Measurements from ENCODE around the gene PRKD3.

The PRKD3 gene

GRCh38 chr2:37343537-37344434, 19.2 kb upstream of the PRKD3 start:
- no peak for DNase-seq (ENCODE audit: low spot score)

- no peak for DNase-seq (ENCODE audit: low spot score)
Observed at GRCh38 chr2:37342591-37343220, 18.1 kb upstream of the PRKD3 start.

- DNase-seq (ENCODE audit: low spot score): no peak
Observed at GRCh38 chr2:37340637-37341036, 16.0 kb upstream of the PRKD3 start.

GRCh38 chr2:37338933-37339332, 14.3 kb upstream of the PRKD3 start:
- DNase-seq (ENCODE audit: low spot score): no peak

- no peak for DNase-seq (ENCODE audit: low spot score)
Observed at GRCh38 chr2:37337620-37338280, 13.1 kb upstream of the PRKD3 start.

- DNase-seq (ENCODE audit: low spot score): no peak
Observed at GRCh38 chr2:37335604-37336003, 11.0 kb upstream of the PRKD3 start.

- DNase-seq (ENCODE audit: low spot score): no peak
Observed at GRCh38 chr2:37333256-37333655, 8.6 kb upstream of the PRKD3 start.

- DNase-seq (ENCODE audit: low spot score): no peak
Observed at GRCh38 chr2:37332560-37332959, 7.9 kb upstream of the PRKD3 start.

GRCh38 chr2:37330681-37331080, 6.0 kb upstream of the PRKD3 start:
- no peak for DNase-seq (ENCODE audit: low spot score)

GRCh38 chr2:37326866-37327634, 2.4 kb upstream of the PRKD3 start:
- DNase-seq (ENCODE audit: low spot score): no peak

GRCh38 chr2:37326285-37326684, 1.7 kb upstream of the PRKD3 start:
- DNase-seq (ENCODE audit: low spot score): no peak

GRCh38 chr2:37325625-37326071, 1.0 kb upstream of the PRKD3 start:
- no peak for DNase-seq (ENCODE audit: low spot score)

GRCh38 chr2:37324536-37324785, 172 bp downstream of the PRKD3 start:
- DNase-seq (ENCODE audit: low spot score): no peak

GRCh38 chr2:37323781-37324535, 675 bp downstream of the PRKD3 start:
- DNase-seq (ENCODE audit: low spot score): peak; percentile 20

- DNase-seq (ENCODE audit: low spot score): no peak
Observed at GRCh38 chr2:37323176-37323780, 1.4 kb downstream of the PRKD3 start.

GRCh38 chr2:37322368-37322767, 2.3 kb downstream of the PRKD3 start:
- peak; percentile 15 for DNase-seq (ENCODE audit: low spot score)

- no peak for DNase-seq (ENCODE audit: low spot score)
Observed at GRCh38 chr2:37321029-37321682, 3.5 kb downstream of the PRKD3 start.

- no peak for DNase-seq (ENCODE audit: low spot score)
Observed at GRCh38 chr2:37319754-37320609, 4.7 kb downstream of the PRKD3 start.

GRCh38 chr2:37318401-37318800, 6.2 kb downstream of the PRKD3 start:
- DNase-seq (ENCODE audit: low spot score): peak; percentile 12

- DNase-seq (ENCODE audit: low spot score): no peak
Observed at GRCh38 chr2:37317746-37318145, 6.9 kb downstream of the PRKD3 start.
